GM18505 (cell line): ENCODE data around the gene ZNF592.

Experiments
- ATAC-seq: cut with Tn5 transposase; IDR thresholded peaks from one replicate; pipeline ENCODE4 v1.9.1; 2021; ENCODE audit not compliant: unreplicated experiment
- POLR2A ChIP-seq: IDR thresholded peaks from 4 replicates; pipeline ENCODE4 v1.6.1; 2011; ENCODE audit warnings: borderline replicate concordance; ENCODE audit not compliant: insufficient read depth, insufficient read length; ENCODE audit errors: extremely low read depth

The ZNF592 gene

GRCh38 chr15:84773716-84774115 lies 25.3 kb downstream of the ZNF592 start:
- no peak for TF ChIP-seq POLR2A
- no peak for ATAC-seq

GRCh38 chr15:84775867-84776449 lies 27.6 kb downstream of the ZNF592 start:
- TF ChIP-seq POLR2A, result no peak
- no peak for ATAC-seq

GRCh38 chr15:84778194-84778593 lies 29.8 kb downstream of the ZNF592 start:
- TF ChIP-seq POLR2A, result no peak
- ATAC-seq, result no peak

GRCh38 chr15:84780492-84780891 lies 32.1 kb downstream of the ZNF592 start:
- no peak for ATAC-seq

GRCh38 chr15:84781495-84781894 lies 33.1 kb downstream of the ZNF592 start:
- ATAC-seq, result no peak

More at GRCh38 chr15:84780492-84780891, 32.1 kb downstream of the ZNF592 start:
- TF ChIP-seq POLR2A, result no peak

GRCh38 chr15:84782346-84782745 lies 34.0 kb downstream of the ZNF592 start:
- ATAC-seq, result no peak
- TF ChIP-seq POLR2A, result no peak

More at GRCh38 chr15:84781495-84781894, 33.1 kb downstream of the ZNF592 start:
- TF ChIP-seq POLR2A, result no peak

- no peak for TF ChIP-seq POLR2A
- no peak for ATAC-seq
These were observed 35.3 kb downstream of the ZNF592 start for GRCh38 chr15:84783493-84784251.

GRCh38 chr15:84784262-84784661 lies 35.9 kb downstream of the ZNF592 start:
- no peak for ATAC-seq
- TF ChIP-seq POLR2A, result no peak

GRCh38 chr15:84785053-84785452 lies 36.7 kb downstream of the ZNF592 start:
- ATAC-seq, result no peak
- no peak for TF ChIP-seq POLR2A

- no peak for TF ChIP-seq POLR2A
These were observed 40.1 kb downstream of the ZNF592 start for GRCh38 chr15:84788500-84788899.

GRCh38 chr15:84789762-84790161 lies 41.4 kb downstream of the ZNF592 start:
- no peak for ATAC-seq
- no peak for TF ChIP-seq POLR2A

More at GRCh38 chr15:84788500-84788899, 40.1 kb downstream of the ZNF592 start:
- no peak for ATAC-seq

GRCh38 chr15:84790676-84791075 lies 42.3 kb downstream of the ZNF592 start:
- TF ChIP-seq POLR2A, result no peak
- no peak for ATAC-seq

GRCh38 chr15:84791763-84792162 lies 43.4 kb downstream of the ZNF592 start:
- no peak for ATAC-seq
- TF ChIP-seq POLR2A, result no peak

GRCh38 chr15:84793431-84794161 lies 45.2 kb downstream of the ZNF592 start:
- ATAC-seq, result no peak
- TF ChIP-seq POLR2A, result no peak

- TF ChIP-seq POLR2A, result no peak
These were observed 45.8 kb downstream of the ZNF592 start for GRCh38 chr15:84794162-84794547.

GRCh38 chr15:84795186-84795585 lies 46.8 kb downstream of the ZNF592 start:
- no peak for TF ChIP-seq POLR2A
- no peak for ATAC-seq

More at GRCh38 chr15:84794162-84794547, 45.8 kb downstream of the ZNF592 start:
- ATAC-seq, result no peak
